ENCODE measurements around the gene CAMK2B. TPM values are rescaled to one million over a fixed set of nuclear protein-coding genes. Genes with fewer than 3 reads are reported as not detected.

The CAMK2B gene
- total RNA-seq, 1 donor from 2014 or later = not detected

DNA sequence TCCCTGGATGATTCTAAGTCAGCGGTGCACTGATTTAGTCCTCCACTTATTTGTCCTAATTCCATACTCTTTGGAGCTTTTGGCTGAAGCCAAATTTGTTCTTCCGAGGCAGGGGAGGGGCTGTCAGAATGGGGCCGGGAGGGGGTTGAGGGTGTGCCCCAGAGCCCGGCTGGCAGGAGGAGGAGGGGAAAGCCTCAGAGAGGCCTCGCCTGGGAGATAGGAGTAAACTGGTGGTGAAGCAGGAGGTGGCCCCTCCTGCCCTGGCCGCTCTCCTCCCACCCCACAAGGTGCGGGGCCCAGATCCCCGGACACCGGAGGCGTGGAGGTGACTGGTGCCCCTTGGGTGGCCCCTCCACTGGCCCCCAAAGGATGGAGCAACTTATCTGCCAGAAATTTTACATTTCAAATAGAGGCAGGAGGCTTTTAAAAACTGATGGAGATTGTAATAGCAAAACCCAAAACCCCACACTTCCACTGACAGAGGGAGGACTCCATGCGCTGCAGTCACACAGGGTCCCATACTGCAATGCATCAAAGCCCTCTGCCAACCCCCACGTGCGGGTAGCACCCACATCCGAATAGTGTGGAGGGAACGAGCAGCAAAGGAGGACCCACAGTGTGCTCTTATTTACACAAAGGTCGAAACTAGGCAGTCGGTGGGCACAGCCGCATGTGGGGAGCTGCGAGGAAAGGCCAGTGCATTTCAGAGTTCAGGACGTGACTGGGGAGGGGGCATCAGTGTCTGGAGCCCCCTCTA lies 61.9 kb downstream of the CAMK2B start:
- no peak for FAIRE-seq
- H3K27me3 ChIP-seq (ENCODE audit: control insufficient read depth, insufficient read depth, low read length) = peaks cover 19% of the 10 kb centered on the region

DNA sequence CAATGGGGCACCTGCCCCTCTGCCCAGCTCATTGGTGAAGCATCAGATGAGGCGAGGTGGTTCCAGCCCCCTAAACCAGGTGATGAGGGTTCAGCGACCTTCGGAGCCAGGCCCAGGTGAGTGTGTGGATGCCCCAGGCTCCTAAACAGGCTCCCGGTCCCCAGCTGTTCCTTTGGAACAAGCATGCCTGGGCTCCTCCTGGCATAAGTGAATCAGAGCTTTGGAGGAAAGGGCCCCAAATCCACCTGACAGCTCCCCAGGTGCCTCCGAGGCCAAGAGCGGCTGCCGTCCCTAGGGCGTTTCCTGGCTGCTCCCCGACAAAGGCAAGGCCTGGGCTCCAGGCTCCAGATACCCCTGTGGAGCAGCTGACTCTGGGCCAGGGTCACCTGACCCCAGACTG lies 63.4 kb downstream of the CAMK2B start:
- DNase-seq (ENCODE audit: low read depth) (no peak), FAIRE-seq (no peak)
- TF ChIP-seq, protein P1, sequence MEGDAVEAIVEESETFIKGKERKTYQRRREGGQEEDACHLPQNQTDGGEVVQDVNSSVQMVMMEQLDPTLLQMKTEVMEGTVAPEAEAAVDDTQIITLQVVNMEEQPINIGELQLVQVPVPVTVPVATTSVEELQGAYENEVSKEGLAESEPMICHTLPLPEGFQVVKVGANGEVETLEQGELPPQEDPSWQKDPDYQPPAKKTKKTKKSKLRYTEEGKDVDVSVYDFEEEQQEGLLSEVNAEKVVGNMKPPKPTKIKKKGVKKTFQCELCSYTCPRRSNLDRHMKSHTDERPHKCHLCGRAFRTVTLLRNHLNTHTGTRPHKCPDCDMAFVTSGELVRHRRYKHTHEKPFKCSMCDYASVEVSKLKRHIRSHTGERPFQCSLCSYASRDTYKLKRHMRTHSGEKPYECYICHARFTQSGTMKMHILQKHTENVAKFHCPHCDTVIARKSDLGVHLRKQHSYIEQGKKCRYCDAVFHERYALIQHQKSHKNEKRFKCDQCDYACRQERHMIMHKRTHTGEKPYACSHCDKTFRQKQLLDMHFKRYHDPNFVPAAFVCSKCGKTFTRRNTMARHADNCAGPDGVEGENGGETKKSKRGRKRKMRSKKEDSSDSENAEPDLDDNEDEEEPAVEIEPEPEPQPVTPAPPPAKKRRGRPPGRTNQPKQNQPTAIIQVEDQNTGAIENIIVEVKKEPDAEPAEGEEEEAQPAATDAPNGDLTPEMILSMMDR (IDR thresholded peaks at IDR 0.05; ENCODE audit: insufficient read depth, low read length, severe bottlenecking) = no peak
- Histone ChIP-seq H3K36me3 (ENCODE audit: control insufficient read depth, insufficient read depth, low read length) (no peaks in the 10 kb centered on the region), H3K4me3 (ENCODE audit: low read depth, low read length) (no peak overlapping the region), H3K27me3 (ENCODE audit: control insufficient read depth, insufficient read depth, low read length) (peaks cover 13% of the 10 kb centered on the region)

More for the DNA sequence above, 61.9 kb downstream of the CAMK2B start:
- H3K36me3 ChIP-seq (ENCODE audit: control insufficient read depth, insufficient read depth, low read length) = no peaks in the 10 kb centered on the region
- no peak for DNase-seq (ENCODE audit: low read depth)
- TF ChIP-seq, protein P1 (IDR thresholded peaks at IDR 0.05; ENCODE audit: insufficient read depth, low read length, severe bottlenecking) = no peak
- no peak overlapping the region for H3K4me3 ChIP-seq (ENCODE audit: low read depth, low read length)

DNA sequence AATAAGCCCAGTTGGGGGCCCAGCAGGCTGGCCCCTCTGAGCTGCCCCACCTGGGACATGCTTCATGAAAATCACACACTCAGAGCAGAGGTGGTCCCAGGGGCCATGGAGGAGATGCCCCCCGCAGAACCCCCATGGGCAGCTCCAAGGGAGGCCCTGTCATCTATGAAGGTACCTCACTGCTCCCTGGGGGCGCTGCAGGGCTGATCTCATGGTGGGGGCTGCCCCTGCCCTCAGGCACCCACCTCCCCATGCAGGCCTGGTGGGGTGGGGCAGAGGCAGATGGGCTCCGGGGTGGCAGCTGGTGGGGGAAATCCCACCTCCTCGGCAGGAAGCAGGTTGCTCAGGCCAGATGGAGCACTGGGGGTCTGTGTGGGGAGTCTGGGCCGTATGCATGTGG lies 64.2 kb downstream of the CAMK2B start:
- FAIRE-seq (no peak), DNase-seq (ENCODE audit: low read depth) (no peak)
- Histone ChIP-seq H3K27me3 (ENCODE audit: control insufficient read depth, insufficient read depth, low read length) (peaks cover 6% of the 10 kb centered on the region), H3K36me3 (ENCODE audit: control insufficient read depth, insufficient read depth, low read length) (no peaks in the 10 kb centered on the region), H3K4me3 (ENCODE audit: low read depth, low read length) (no peak overlapping the region)
- TF ChIP-seq, protein P1 (IDR thresholded peaks at IDR 0.05; ENCODE audit: insufficient read depth, low read length, severe bottlenecking) = no peak

DNA sequence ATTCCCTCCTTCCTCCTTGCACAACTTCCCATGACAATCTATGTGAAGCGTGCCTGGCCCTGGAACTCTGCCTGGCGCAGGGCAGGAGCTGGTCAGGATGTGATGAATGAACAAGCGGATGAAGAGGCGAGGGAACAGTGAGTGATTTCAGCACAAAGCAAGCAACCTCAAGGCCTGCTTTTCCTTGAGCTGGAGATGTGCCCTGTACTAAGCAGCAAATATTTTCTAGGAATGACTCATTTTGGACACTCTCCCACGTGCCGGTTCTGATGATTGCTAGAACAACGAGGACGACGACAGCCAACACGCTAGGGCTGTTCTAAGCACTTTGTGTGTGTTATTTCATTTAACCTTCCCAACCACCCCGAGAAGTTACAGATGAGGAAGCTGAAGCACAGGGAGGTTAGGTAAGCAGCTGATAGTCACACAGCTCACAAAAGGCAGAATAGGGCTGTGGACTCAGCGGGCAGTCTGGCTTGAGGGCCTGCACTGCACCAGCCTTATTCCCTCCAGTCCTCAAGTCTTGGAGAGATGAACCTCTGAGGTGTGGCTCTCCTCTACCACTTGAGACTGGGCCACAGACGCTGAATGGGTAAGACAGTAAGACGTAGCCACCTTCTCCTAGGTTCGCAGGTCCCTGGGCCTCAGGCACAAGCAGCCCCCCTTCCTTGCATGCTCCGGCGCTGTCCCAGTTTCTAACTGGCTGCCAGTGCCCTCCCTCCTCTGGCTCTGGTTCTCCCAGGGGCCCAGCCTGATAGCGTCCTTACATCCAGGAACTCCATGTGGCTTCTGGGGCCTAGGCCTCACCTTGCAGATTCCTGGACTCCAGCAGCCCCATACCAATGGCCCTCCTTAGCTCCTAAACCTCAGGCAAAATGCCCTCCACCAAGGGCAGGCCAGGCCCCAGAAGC lies 65.6 kb downstream of the CAMK2B start:
- TF ChIP-seq, protein P1 (IDR thresholded peaks at IDR 0.05; ENCODE audit: insufficient read depth, low read length, severe bottlenecking) = no peak
- peak; percentile 81 for DNase-seq (ENCODE audit: low read depth)
- H3K27me3 ChIP-seq (ENCODE audit: control insufficient read depth, insufficient read depth, low read length) = peaks cover 4% of the 10 kb centered on the region
- no peaks in the 10 kb centered on the region for H3K36me3 ChIP-seq (ENCODE audit: control insufficient read depth, insufficient read depth, low read length)
- FAIRE-seq = peak; percentile 58
- no peak overlapping the region for H3K4me3 ChIP-seq (ENCODE audit: low read depth, low read length)

DNA sequence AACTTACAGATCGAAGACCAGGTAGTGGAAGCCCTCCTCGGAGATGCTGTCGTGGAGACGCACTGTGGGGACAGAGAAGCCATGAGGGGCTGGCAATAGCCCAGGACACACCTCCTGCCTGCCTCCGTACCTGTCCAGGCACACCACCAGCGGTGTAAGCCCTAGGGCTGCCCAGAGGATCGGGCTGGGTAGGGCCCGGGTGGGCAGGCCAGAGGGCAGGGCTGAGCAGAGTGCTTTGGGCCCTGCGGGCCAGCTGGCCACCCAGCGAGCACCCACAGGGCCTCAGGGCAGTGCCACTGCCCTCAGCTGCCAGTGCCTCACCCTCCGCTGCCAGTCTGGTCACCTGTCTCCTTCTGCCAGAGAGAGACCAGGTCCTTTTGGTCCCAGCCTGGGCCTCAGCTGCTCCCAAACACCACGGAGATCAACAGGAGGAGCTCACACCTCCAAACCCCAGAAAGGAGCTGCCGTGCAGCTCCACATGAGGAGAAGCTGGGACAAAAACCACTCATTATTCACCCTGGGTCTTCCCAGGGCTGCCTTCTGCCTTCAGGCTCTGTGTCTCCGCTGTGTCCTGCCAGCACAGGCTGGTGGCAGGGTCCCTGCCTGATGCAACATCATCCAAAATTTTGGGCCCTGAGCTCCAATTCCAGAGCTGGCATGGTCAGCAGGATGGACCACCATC lies 66.4 kb downstream of the CAMK2B start:
- Histone ChIP-seq H3K36me3 (ENCODE audit: control insufficient read depth, insufficient read depth, low read length) (no peaks in the 10 kb centered on the region), H3K4me3 (ENCODE audit: low read depth, low read length) (no peak overlapping the region), H3K27me3 (ENCODE audit: control insufficient read depth, insufficient read depth, low read length) (no peaks in the 10 kb centered on the region)
- FAIRE-seq = no peak
- no peak for DNase-seq (ENCODE audit: low read depth)
- TF ChIP-seq, protein P1 (IDR thresholded peaks at IDR 0.05; ENCODE audit: insufficient read depth, low read length, severe bottlenecking) = no peak
